GM19043 (cell line): ENCODE results near the gene NSUN6.
"Not testable (repeated sequence)": the region's sequence is repeated elsewhere in the genome, so short reads cannot be mapped to it uniquely, and the experiment has no call there.

Experiments
- ATAC-seq: cut with Tn5 transposase; IDR thresholded peaks from one replicate; pipeline ENCODE4 v1.9.1; 2021; ENCODE audit warnings: low read depth; ENCODE audit not compliant: unreplicated experiment

Gene NSUN6

GRCh38 chr10:18659819-18660535 is 8.6 kb upstream of the NSUN6 start:
- peak; percentile 19 for ATAC-seq

GRCh38 chr10:18659125-18659818 is 7.9 kb upstream of the NSUN6 start, which contains the start of gene ARL5B:
TSS of gene ARL5B (plus strand) at chr10:18659431. CDS start at chr10:18659638, 207 bp downstream.
- peak; percentile 80 for ATAC-seq

GRCh38 chr10:18658271-18659124 is 7.1 kb upstream of the NSUN6 start:
- ATAC-seq = peak; percentile 1

GRCh38 chr10:18656724-18657123 is 5.3 kb upstream of the NSUN6 start:
- no peak for ATAC-seq

GRCh38 chr10:18653112-18653511 is 1.7 kb upstream of the NSUN6 start:
- no peak for ATAC-seq

- ATAC-seq = no peak
Measured at GRCh38 chr10:18650404-18650997, 886 bp downstream of the NSUN6 start.

GRCh38 chr10:18649364-18649959 is 1.9 kb downstream of the NSUN6 start:
- no peak for ATAC-seq

GRCh38 chr10:18647945-18648344 is 3.4 kb downstream of the NSUN6 start:
- ATAC-seq = no peak

GRCh38 chr10:18647151-18647550 is 4.2 kb downstream of the NSUN6 start:
- no peak for ATAC-seq

GRCh38 chr10:18639719-18640118 is 11.7 kb downstream of the NSUN6 start:
- not testable (repeated sequence) for ATAC-seq

GRCh38 chr10:18637400-18637799 is 14.0 kb downstream of the NSUN6 start:
- not testable (repeated sequence) for ATAC-seq

GRCh38 chr10:18635995-18636394 is 15.4 kb downstream of the NSUN6 start:
- no peak for ATAC-seq

GRCh38 chr10:18632500-18632899 is 18.9 kb downstream of the NSUN6 start:
- ATAC-seq = not testable (repeated sequence)

- ATAC-seq = not testable (repeated sequence)
Measured at GRCh38 chr10:18627452-18628018, 23.9 kb downstream of the NSUN6 start.

- no peak for ATAC-seq
Measured at GRCh38 chr10:18625886-18626285, 25.5 kb downstream of the NSUN6 start.

GRCh38 chr10:18623671-18624070 is 27.7 kb downstream of the NSUN6 start:
- not testable (repeated sequence) for ATAC-seq

- peak; percentile 63 for ATAC-seq
Measured at GRCh38 chr10:18620856-18621255, 30.5 kb downstream of the NSUN6 start.

- no peak for ATAC-seq
Measured at GRCh38 chr10:18619016-18619415, 32.4 kb downstream of the NSUN6 start.

GRCh38 chr10:18616337-18616736 is 35.0 kb downstream of the NSUN6 start:
- no peak for ATAC-seq

- ATAC-seq = no peak
Measured at GRCh38 chr10:18615618-18616017, 35.8 kb downstream of the NSUN6 start.
